HL-60 (cell line): ENCODE results near the gene CLN6.
A peak's percentile ranks its signal among the peaks of the same experiment; 100 is the strongest.
"Not testable (repeated sequence)": the region's sequence is repeated elsewhere in the genome, so short reads cannot be mapped to it uniquely, and the experiment has no call there.

Experiments
- DNase-seq, 2 experiments: peaks; one replicate each; pipeline ENCODE4 v3.0.0-alpha.2; 2010 to 2020; ENCODE audit warnings: low read depth in 1 of 2, low spot score in 1 of 2
- H3K27ac ChIP-seq: fragments of 250-450 bp; sonication (Bioruptor Pico); replicated peaks from 2 replicates; pipeline ENCODE4 v1.5.1; 2020; ENCODE audit warnings: mild to moderate bottlenecking, moderate library complexity
- H3K27me3 ChIP-seq: fragments of 250-450 bp; sonication (Bioruptor Pico); 2 replicates; pipeline ENCODE4 v1.5.1; 2021; ENCODE audit warnings: mild to moderate bottlenecking, moderate library complexity; ENCODE audit not compliant: insufficient read depth, poor library complexity, severe bottlenecking
- H3K4me3 ChIP-seq: replicated peaks from 2 replicates; pipeline ENCODE4 v1.5.1; 2011; ENCODE audit warnings: mild to moderate bottlenecking, control low read depth, low read length; ENCODE audit not compliant: insufficient read depth
- GABPA ChIP-seq: IDR thresholded peaks from 2 replicates; pipeline ENCODE4 v1.6.1; 2012; ENCODE audit warnings: low read depth
- POLR2AphosphoS5 ChIP-seq: IDR thresholded peaks from 2 replicates; pipeline ENCODE4 v1.6.1; 2012; ENCODE audit warnings: low read depth
- REST ChIP-seq: IDR thresholded peaks from 2 replicates; pipeline ENCODE4 v1.6.1; 2012; ENCODE audit warnings: low read depth; ENCODE audit not compliant: insufficient replicate concordance
- SPI1 ChIP-seq: IDR thresholded peaks from 2 replicates; pipeline ENCODE4 v1.6.1; 2012; ENCODE audit warnings: low read depth, mild to moderate bottlenecking, borderline replicate concordance
- TF ChIP-seq, protein P1 (sequence below): IDR thresholded peaks from one replicate; pipeline ENCODE4 v1.5.1; 2011; ENCODE audit warnings: low read length, control low read depth, inconsistent platforms; ENCODE audit not compliant: insufficient read depth

CLN6 gene

GRCh38 chr15:68224546-68225250 lies 4.8 kb downstream of the CLN6 start:
- no peak overlapping the region for H3K27ac ChIP-seq
- TF ChIP-seq, protein P1, sequence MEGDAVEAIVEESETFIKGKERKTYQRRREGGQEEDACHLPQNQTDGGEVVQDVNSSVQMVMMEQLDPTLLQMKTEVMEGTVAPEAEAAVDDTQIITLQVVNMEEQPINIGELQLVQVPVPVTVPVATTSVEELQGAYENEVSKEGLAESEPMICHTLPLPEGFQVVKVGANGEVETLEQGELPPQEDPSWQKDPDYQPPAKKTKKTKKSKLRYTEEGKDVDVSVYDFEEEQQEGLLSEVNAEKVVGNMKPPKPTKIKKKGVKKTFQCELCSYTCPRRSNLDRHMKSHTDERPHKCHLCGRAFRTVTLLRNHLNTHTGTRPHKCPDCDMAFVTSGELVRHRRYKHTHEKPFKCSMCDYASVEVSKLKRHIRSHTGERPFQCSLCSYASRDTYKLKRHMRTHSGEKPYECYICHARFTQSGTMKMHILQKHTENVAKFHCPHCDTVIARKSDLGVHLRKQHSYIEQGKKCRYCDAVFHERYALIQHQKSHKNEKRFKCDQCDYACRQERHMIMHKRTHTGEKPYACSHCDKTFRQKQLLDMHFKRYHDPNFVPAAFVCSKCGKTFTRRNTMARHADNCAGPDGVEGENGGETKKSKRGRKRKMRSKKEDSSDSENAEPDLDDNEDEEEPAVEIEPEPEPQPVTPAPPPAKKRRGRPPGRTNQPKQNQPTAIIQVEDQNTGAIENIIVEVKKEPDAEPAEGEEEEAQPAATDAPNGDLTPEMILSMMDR = no peak
- TF ChIP-seq POLR2AphosphoS5 (no peak), REST (no peak), SPI1 (no peak), GABPA (no peak)
- no peaks in the 10 kb centered on the region for H3K27me3 ChIP-seq
- DNase-seq = peak; percentile 40 to 60
- no peak overlapping the region for H3K4me3 ChIP-seq

DNA sequence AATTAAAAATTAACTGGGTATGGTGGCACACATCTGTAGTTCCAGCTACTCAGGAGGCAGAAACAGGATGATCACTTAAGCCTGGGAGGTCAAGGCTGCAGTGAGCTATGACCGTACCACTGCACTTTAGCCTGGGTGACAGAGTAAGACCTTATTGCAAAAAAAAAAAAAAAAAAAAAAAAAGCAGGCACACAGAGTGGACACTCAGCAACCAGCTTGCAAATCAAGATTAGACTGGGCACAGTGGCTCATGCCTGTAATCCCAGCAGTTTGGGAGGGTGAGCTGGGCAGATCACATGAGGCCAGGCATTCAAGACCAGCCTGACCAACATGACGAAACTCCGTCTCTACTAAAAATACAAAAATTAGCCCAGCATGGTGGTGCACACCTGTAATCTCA lies 5.4 kb downstream of the CLN6 start:
- H3K27ac ChIP-seq = no peak overlapping the region
- H3K4me3 ChIP-seq = no peak overlapping the region
- no peaks in the 10 kb centered on the region for H3K27me3 ChIP-seq
- no peak for DNase-seq
- TF ChIP-seq REST = no peak
- TF ChIP-seq, protein P1 = no peak
- no peak for TF ChIP-seq GABPA
- no peak for TF ChIP-seq SPI1
- TF ChIP-seq POLR2AphosphoS5 = no peak

- Histone ChIP-seq H3K4me3 (no peak overlapping the region), H3K27me3 (no peaks in the 10 kb centered on the region), H3K27ac (no peak overlapping the region)
- TF ChIP-seq SPI1 (no peak), POLR2AphosphoS5 (no peak), GABPA (no peak), REST (no peak)
- TF ChIP-seq, protein P1 = no peak
- DNase-seq = no peak
Measured at GRCh38 chr15:68223171-68223570, 6.4 kb downstream of the CLN6 start.

- not testable (repeated sequence) for H3K27ac ChIP-seq, H3K27me3 ChIP-seq, H3K4me3 ChIP-seq, DNase-seq
Measured at GRCh38 chr15:68222432-68222743, 7.1 kb downstream of the CLN6 start.

DNA sequence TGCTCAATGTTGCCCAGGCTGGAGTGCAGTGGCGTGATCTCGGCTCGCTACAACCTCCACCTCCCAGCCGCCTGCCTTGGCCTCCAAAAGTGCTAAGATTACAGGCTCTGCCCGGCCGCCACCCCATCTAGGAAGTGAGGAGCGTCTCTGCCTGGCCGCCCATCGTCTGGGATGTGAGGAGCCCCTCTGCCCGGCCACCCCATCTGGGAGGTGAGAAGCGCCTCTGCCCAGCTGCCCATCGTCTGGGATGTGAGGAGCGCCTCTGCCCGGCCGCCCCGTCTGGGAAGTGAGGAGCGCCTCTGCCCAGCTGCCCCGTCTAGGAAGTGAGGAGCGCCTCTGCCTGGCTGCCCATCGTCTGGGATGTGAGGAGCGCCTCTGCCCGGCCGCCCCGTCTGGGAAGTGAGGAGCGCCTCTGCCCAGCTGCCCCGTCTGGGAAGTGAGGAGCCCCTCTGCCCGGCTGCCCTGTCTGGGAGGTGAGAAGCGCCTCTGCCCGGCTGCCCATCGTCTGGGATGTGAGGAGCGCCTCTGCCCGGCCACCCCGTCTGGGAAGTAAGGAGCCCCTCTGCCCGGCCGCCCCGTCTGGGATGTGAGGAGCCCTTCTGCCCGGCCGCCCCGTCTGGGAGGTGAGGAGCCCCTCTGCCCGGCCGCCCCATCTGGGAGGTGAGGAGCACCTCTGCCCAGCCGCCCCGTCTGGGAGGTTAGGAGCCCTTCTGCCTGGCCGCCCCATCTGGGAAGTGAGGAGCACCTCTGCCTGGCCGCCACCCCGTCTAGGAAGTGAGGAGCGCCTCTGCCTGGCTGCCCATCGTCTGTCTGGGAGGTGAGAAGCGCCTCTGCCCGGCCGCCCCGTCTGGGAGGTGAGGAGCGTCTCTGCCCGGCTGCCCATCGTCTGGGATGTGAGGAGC lies 7.7 kb downstream of the CLN6 start:
- not testable (repeated sequence) for DNase-seq, H3K27me3 ChIP-seq, H3K4me3 ChIP-seq, H3K27ac ChIP-seq
